Spleen (tissue), 7 donors: ENCODE results near the gene JADE1.

Experiments used
- CTCF ChIP-seq, 11 experiments: fragments of 200-600 bp in 7 of 11; fragments of 450-650 bp in 4 of 11; sonication (generic) in 4 of 11; IDR thresholded peaks in 8 of 11; conservative IDR thresholded peaks in 3 of 11; 1 replicate in 7 of 11; 2 replicates in 4 of 11; pipeline versions ENCODE4 v1.4.0 to v1.8.0; 2016 to 2021; ENCODE audit warnings: antibody characterized with exemption in 11 of 11, inconsistent platforms in 4 of 11, mild to moderate bottlenecking in 1 of 11
- POLR2A ChIP-seq, 3 donors: fragments of 450-650 bp; IDR thresholded peaks; one replicate each; pipeline ENCODE4 v1.5.1; 2017; ENCODE audit warnings: antibody characterized with exemption in 3 of 3, mild to moderate bottlenecking in 1 of 3
- POLR2AphosphoS5 ChIP-seq, 3 donors: sonication (generic); formaldehyde crosslinking; IDR thresholded peaks; one replicate each; pipeline ENCODE4 v1.5.1; 2017; ENCODE audit warnings: antibody characterized with exemption in 3 of 3
- donor health status: DM: no; HTN: no; CAD: no; lungs with moderate emphysema.
- donor health status: DM: no; HTN: no; CAD: no.
- donor health status: DM: no; HTN: no; CAD: no.

DNA sequence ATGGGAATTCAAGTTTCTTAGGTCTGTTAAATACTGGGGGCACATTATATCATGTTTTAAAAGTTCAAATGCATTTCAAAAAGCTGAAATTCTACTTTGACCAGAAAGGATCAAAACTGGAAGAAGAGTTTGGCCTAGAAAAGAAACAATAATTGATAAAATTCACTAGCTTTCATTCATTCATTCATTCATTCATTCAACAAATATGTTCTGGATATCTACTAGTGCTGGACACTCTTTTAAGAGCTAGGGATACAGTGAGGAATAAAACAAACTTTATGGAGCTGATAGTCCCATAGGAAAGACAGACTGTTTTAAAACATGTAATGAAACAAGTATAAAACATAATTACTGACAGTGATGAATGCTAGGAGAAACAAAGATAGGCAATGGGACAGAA lies 106.0 kb downstream of the JADE1 start:
- TF ChIP-seq CTCF (IDR thresholded peaks at IDR 0.05 in 8 of 11, conservative IDR thresholded peaks at IDR 0.05 in 3 of 11) = no peak
- TF ChIP-seq POLR2A (IDR thresholded peaks at IDR 0.05) = no peak
- TF ChIP-seq POLR2AphosphoS5 (IDR thresholded peaks at IDR 0.05) = no peak
